ENCODE results near the gene NPAS2. TPM values are rescaled to one million over a fixed set of nuclear protein-coding genes. Genes with fewer than 3 reads are reported as not detected.

NPAS2 gene
- total RNA-seq, 1 experiment from 2014 or later, result 20.4 TPM

GRCh38 chr2:101045330-101045729, 225.4 kb downstream of the NPAS2 start:
- Histone ChIP-seq H3K4me2 (ENCODE audit: low read length) (no peak overlapping the region), H3K4me1 (ENCODE audit: control insufficient read depth in 1 of 2, insufficient read depth in 2 of 2, low read length in 2 of 2) (peaks cover 12 to 16% of the 10 kb centered on the region in 2 experiments), H3K9me3 (ENCODE audit: control insufficient read depth in 1 of 2, insufficient read depth in 1 of 2, low read depth in 1 of 2, low read length in 2 of 2) (no peaks in the 10 kb centered on the region), H2AFZ (ENCODE audit: low read depth, low read length, poor library complexity, severe bottlenecking) (no peak overlapping the region), H3K79me2 (ENCODE audit: insufficient read depth, low read length) (no peaks in the 10 kb centered on the region), H3K36me3 (ENCODE audit: control insufficient read depth in 1 of 2, insufficient read depth in 2 of 2, low read length in 2 of 2) (peaks cover 0 to 6% of the 10 kb centered on the region in 2 experiments; a peak in 2 of 4 replicates), H3K27me3 (ENCODE audit: insufficient read depth, low read length) (no peaks in the 10 kb centered on the region), H3K4me3 (replicated peaks in 1 of 2; ENCODE audit: low read depth in 1 of 2, low read length in 2 of 2) (no peak overlapping the region), H3K9me2 (ENCODE audit: insufficient read depth) (no peaks in the 10 kb centered on the region), H4K20me1 (ENCODE audit: insufficient read depth) (no peaks in the 10 kb centered on the region), H3K9ac (ENCODE audit: low read length) (no peak overlapping the region), H3K27ac (ENCODE audit: low read depth, low read length) (no peak overlapping the region)
- RAD21 ChIA-PET (ENCODE audit: low non-redundant PET in 1 of 2, low total read pairs in 2 of 2, uncharacterized antibody in 2 of 2, unreplicated experiment in 2 of 2), result no interaction called here
- TF ChIP-seq CTCF (IDR thresholded peaks at IDR 0.05 in 2 of 3, conservative IDR thresholded peaks at IDR 0.05 in 1 of 3; ENCODE audit: borderline replicate concordance in 1 of 3, insufficient read depth in 1 of 3, low read depth in 2 of 3, low read length in 2 of 3) (no peak), YY1 (IDR thresholded peaks at IDR 0.05; ENCODE audit: extremely low read depth, insufficient replicate concordance, low read depth, low read length) (no peak), SP1 (IDR thresholded peaks at IDR 0.05; ENCODE audit: low read depth) (no peak), TCF7L2 (IDR thresholded peaks at IDR 0.05; ENCODE audit: borderline replicate concordance, extremely low read depth, insufficient read depth, insufficient read length) (no peak), ELF1 (IDR thresholded peaks at IDR 0.05; ENCODE audit: borderline replicate concordance, low read depth) (no peak), REST (IDR thresholded peaks at IDR 0.05; ENCODE audit: low read depth) (no peak), EZH2 (IDR thresholded peaks at IDR 0.05) (no peak), ZFX (IDR thresholded peaks at IDR 0.05) (no peak), ZNF274 (IDR thresholded peaks at IDR 0.05; ENCODE audit: low read depth, low read length) (no peak), MAX (IDR thresholded peaks at IDR 0.05) (no peak), ZBTB33 (IDR thresholded peaks at IDR 0.05; ENCODE audit: extremely low read depth, insufficient replicate concordance, low read length) (no peak), SRF (IDR thresholded peaks at IDR 0.05; ENCODE audit: low read depth) (no peak)
- CTCF ChIA-PET, result no interaction called here
- DNase-seq (ENCODE audit: low read depth, low spot score), result no peak
- POLR2A ChIA-PET, result no interaction called here
- intact Hi-C loops (cut with micrococcal nuclease), result no loop called here
- BruUV-seq (replicated peaks), result no TSS peak
- ATAC-seq, result no peak

All from HCT116 (cell line).